Liver (tissue), 9 donors: ENCODE data around the gene GNE. TPM values are rescaled to one million over a fixed set of nuclear protein-coding genes. Genes with fewer than 3 reads are reported as not detected.

Experiments used
- DNase-seq: peaks from one replicate; pipeline ENCODE4 v3.0.0-alpha.2; 2017; ENCODE audit warnings: low spot score
- H3K27ac ChIP-seq, 2 donors: one replicate each; pipeline ENCODE4 v1.7.0; 2013; ENCODE audit warnings: inconsistent platforms in 2 of 2, low read length in 2 of 2, control low read depth in 1 of 2, low read depth in 1 of 2, mild to moderate bottlenecking in 1 of 2
- H3K27me3 ChIP-seq, 4 donors: one replicate each; pipeline versions ENCODE4 v1.6.1 to v1.7.0; 2013; ENCODE audit warnings: low read length in 3 of 4, inconsistent platforms in 1 of 4, mild to moderate bottlenecking in 1 of 4, moderate library complexity in 1 of 4; ENCODE audit not compliant: control insufficient read depth in 4 of 4, insufficient read depth in 4 of 4
- H3K36me3 ChIP-seq, 4 donors: one replicate each; pipeline versions ENCODE4 v1.6.1 to v1.7.0; 2013; ENCODE audit warnings: low read length in 3 of 4, mild to moderate bottlenecking in 3 of 4, low read depth in 1 of 4, moderate library complexity in 1 of 4; ENCODE audit not compliant: control insufficient read depth in 4 of 4, insufficient read depth in 3 of 4
- H3K4me1 ChIP-seq, 4 donors: one replicate each; pipeline versions ENCODE4 v1.6.1 to v1.7.0; 2013; ENCODE audit warnings: low read length in 3 of 4, mild to moderate bottlenecking in 3 of 4, moderate library complexity in 1 of 4; ENCODE audit not compliant: control insufficient read depth in 4 of 4, insufficient read depth in 4 of 4
- H3K4me3 ChIP-seq, 3 donors: one replicate each; pipeline versions ENCODE4 v1.6.1 to v1.7.0; 2013; ENCODE audit warnings: low read length in 3 of 3, control low read depth in 1 of 3, low read depth in 1 of 3, mild to moderate bottlenecking in 1 of 3
- H3K9ac ChIP-seq, 2 donors: one replicate each; pipeline ENCODE4 v1.7.0; 2013; ENCODE audit warnings: low read length in 2 of 2, mild to moderate bottlenecking in 2 of 2, moderate library complexity in 2 of 2, control low read depth in 1 of 2, low read depth in 1 of 2
- H3K9me3 ChIP-seq, 4 donors: one replicate each; pipeline versions ENCODE4 v1.6.1 to v1.7.0; 2013; ENCODE audit warnings: low read length in 3 of 4; ENCODE audit not compliant: control insufficient read depth in 4 of 4
- FOXA1 ChIP-seq: IDR thresholded peaks from 2 replicates; pipeline ENCODE4 v1.6.1; 2016; ENCODE audit warnings: antibody characterized with exemption
- FOXA2 ChIP-seq: IDR thresholded peaks from 2 replicates; pipeline ENCODE4 v1.6.1; 2016; ENCODE audit warnings: antibody characterized with exemption
- GABPA ChIP-seq, 2 donors: IDR thresholded peaks in 1 of 2; conservative IDR thresholded peaks in 1 of 2; 2 replicates each; pipeline ENCODE4 v1.6.1; 2016; ENCODE audit warnings: antibody characterized with exemption in 2 of 2, mild to moderate bottlenecking in 1 of 2, moderate library complexity in 1 of 2
- HNF4G ChIP-seq: IDR thresholded peaks from 2 replicates; pipeline ENCODE4 v1.6.1; 2016; ENCODE audit warnings: antibody characterized with exemption
- JUND ChIP-seq, 2 donors: IDR thresholded peaks; 2 replicates each; pipeline ENCODE4 v1.6.1; 2016; ENCODE audit warnings: antibody characterized with exemption in 2 of 2
- NR2F2 ChIP-seq: IDR thresholded peaks from 2 replicates; pipeline ENCODE4 v1.6.1; 2016; ENCODE audit warnings: antibody characterized with exemption
- RAD21 ChIP-seq, 2 donors: IDR thresholded peaks; 2 replicates each; pipeline ENCODE4 v1.6.1; 2016; ENCODE audit warnings: antibody characterized with exemption in 2 of 2, mild to moderate bottlenecking in 2 of 2
- RXRA ChIP-seq, 2 donors: IDR thresholded peaks; 2 replicates each; pipeline ENCODE4 v1.6.1; 2017 to 2018; ENCODE audit warnings: antibody characterized with exemption in 2 of 2, mild to moderate bottlenecking in 1 of 2
- SP1 ChIP-seq: IDR thresholded peaks from 2 replicates; pipeline ENCODE4 v1.6.1; 2018; ENCODE audit warnings: antibody characterized with exemption, mild to moderate bottlenecking
- TAF1 ChIP-seq: conservative IDR thresholded peaks from 2 replicates; pipeline ENCODE4 v1.6.1; 2016; ENCODE audit warnings: antibody characterized with exemption, mild to moderate bottlenecking
- YY1 ChIP-seq: IDR thresholded peaks from 2 replicates; pipeline ENCODE4 v1.6.1; 2016; ENCODE audit warnings: antibody characterized with exemption, mild to moderate bottlenecking
- WGBS: extraction: QIAGEN DNeasy Blood & Tissue Kit; methylation state at CpG from one replicate; pipeline ENCODE4 v1.1.7; 2013; 5-methylcytosine and 5-hydroxymethylcytosine counted together
- polyA plus RNA-seq, 2 donors: library from polyadenylated mRNA; stranded (reverse) in 1 of 2; unstranded in 1 of 2; fragments of 200-250 nt in 1 of 2; fragments of >200 nt in 1 of 2; fragmentation: Nextera tagmentation in 1 of 2; extraction: Ambion mirVana in 1 of 2; gene quantifications; one replicate each; pipeline versions ENCODE4 v1.2.1 to v1.2.3, GENCODE V29; 2013 to 2015
- total RNA-seq, 2 donors: library from RNA; depleted of rRNA; stranded (reverse); fragments of >200 nt; gene quantifications; one replicate each; pipeline ENCODE4 v1.2.3, GENCODE V29; 2014
- TF ChIP-seq, protein P1 (sequence below): fragments of 150-350 bp; IDR thresholded peaks from 2 replicates; pipeline ENCODE4 v1.5.1; 2017; ENCODE audit warnings: improper control_type of control experiment, low read depth, low read length; ENCODE audit not compliant: missing input control
- TF ChIP-seq, protein P2 (sequence below): IDR thresholded peaks from 2 replicates; pipeline ENCODE4 v1.6.1; 2016; ENCODE audit warnings: antibody characterized with exemption, mild to moderate bottlenecking
- TF ChIP-seq, protein P3 (sequence below): IDR thresholded peaks from 2 replicates; pipeline ENCODE4 v1.6.1; 2016; ENCODE audit warnings: antibody characterized with exemption
- TF ChIP-seq, protein P4 (sequence below): IDR thresholded peaks from 2 replicates; pipeline ENCODE4 v1.6.1; 2016; ENCODE audit warnings: antibody characterized with exemption
- TF ChIP-seq, protein P5 (sequence below): IDR thresholded peaks from 2 replicates; pipeline ENCODE4 v1.6.1; 2016; ENCODE audit warnings: antibody characterized with exemption
- donor health status: healthy.
- donor health status: healthy.
- donor health status: healthy.
- donor health status: healthy.
- donor health status: healthy.

The GNE gene
- total and polyA plus RNA-seq, 4 donors = 21.8 to 177 (median 38.1) TPM

DNA sequence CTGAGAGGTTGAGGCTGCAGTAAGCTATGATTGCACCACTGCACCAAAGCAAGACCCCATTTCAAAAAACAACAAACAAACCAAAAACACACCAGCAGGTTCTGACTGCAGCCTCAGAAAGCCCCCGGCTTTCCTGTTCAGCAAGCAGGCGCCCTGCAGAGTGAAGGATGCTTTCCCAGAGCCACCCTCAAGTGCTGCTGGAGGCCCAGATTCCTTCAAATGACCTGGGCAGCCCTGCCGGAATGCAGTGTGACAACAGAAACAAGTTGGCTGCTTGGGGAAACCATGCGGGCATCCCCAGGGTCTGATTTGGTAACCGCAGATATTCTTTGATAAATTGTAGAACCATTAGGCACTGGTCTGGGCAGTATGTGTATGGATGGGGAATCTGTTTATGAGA lies 35.7 kb upstream of the GNE start:
- 93% methylated on average over 5 of the region's 5 CpGs for WGBS
- Histone ChIP-seq H3K9ac (no peak overlapping the region), H3K27ac (no peak overlapping the region), H3K9me3 (no peaks in the 10 kb centered on the region), H3K4me3 (no peak overlapping the region), H3K4me1 (no peaks in the 10 kb centered on the region), H3K36me3 (no peaks in the 10 kb centered on the region), H3K27me3 (no peaks in the 10 kb centered on the region)
- TF ChIP-seq, protein P1, sequence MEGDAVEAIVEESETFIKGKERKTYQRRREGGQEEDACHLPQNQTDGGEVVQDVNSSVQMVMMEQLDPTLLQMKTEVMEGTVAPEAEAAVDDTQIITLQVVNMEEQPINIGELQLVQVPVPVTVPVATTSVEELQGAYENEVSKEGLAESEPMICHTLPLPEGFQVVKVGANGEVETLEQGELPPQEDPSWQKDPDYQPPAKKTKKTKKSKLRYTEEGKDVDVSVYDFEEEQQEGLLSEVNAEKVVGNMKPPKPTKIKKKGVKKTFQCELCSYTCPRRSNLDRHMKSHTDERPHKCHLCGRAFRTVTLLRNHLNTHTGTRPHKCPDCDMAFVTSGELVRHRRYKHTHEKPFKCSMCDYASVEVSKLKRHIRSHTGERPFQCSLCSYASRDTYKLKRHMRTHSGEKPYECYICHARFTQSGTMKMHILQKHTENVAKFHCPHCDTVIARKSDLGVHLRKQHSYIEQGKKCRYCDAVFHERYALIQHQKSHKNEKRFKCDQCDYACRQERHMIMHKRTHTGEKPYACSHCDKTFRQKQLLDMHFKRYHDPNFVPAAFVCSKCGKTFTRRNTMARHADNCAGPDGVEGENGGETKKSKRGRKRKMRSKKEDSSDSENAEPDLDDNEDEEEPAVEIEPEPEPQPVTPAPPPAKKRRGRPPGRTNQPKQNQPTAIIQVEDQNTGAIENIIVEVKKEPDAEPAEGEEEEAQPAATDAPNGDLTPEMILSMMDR = no peak
- TF ChIP-seq, protein P2, sequence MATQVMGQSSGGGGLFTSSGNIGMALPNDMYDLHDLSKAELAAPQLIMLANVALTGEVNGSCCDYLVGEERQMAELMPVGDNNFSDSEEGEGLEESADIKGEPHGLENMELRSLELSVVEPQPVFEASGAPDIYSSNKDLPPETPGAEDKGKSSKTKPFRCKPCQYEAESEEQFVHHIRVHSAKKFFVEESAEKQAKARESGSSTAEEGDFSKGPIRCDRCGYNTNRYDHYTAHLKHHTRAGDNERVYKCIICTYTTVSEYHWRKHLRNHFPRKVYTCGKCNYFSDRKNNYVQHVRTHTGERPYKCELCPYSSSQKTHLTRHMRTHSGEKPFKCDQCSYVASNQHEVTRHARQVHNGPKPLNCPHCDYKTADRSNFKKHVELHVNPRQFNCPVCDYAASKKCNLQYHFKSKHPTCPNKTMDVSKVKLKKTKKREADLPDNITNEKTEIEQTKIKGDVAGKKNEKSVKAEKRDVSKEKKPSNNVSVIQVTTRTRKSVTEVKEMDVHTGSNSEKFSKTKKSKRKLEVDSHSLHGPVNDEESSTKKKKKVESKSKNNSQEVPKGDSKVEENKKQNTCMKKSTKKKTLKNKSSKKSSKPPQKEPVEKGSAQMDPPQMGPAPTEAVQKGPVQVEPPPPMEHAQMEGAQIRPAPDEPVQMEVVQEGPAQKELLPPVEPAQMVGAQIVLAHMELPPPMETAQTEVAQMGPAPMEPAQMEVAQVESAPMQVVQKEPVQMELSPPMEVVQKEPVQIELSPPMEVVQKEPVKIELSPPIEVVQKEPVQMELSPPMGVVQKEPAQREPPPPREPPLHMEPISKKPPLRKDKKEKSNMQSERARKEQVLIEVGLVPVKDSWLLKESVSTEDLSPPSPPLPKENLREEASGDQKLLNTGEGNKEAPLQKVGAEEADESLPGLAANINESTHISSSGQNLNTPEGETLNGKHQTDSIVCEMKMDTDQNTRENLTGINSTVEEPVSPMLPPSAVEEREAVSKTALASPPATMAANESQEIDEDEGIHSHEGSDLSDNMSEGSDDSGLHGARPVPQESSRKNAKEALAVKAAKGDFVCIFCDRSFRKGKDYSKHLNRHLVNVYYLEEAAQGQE = no peak
- TF ChIP-seq FOXA1 = no peak
- no peak for TF ChIP-seq YY1
- TF ChIP-seq, protein P3, sequence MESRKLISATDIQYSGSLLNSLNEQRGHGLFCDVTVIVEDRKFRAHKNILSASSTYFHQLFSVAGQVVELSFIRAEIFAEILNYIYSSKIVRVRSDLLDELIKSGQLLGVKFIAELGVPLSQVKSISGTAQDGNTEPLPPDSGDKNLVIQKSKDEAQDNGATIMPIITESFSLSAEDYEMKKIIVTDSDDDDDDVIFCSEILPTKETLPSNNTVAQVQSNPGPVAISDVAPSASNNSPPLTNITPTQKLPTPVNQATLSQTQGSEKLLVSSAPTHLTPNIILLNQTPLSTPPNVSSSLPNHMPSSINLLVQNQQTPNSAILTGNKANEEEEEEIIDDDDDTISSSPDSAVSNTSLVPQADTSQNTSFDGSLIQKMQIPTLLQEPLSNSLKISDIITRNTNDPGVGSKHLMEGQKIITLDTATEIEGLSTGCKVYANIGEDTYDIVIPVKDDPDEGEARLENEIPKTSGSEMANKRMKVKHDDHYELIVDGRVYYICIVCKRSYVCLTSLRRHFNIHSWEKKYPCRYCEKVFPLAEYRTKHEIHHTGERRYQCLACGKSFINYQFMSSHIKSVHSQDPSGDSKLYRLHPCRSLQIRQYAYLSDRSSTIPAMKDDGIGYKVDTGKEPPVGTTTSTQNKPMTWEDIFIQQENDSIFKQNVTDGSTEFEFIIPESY = no peak
- no peak for TF ChIP-seq RXRA (IDR thresholded peaks at IDR 0.05)
- TF ChIP-seq FOXA2 = no peak
- TF ChIP-seq, protein P4, sequence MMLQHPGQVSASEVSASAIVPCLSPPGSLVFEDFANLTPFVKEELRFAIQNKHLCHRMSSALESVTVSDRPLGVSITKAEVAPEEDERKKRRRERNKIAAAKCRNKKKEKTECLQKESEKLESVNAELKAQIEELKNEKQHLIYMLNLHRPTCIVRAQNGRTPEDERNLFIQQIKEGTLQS = no peak
- TF ChIP-seq TAF1 = no peak
- no peak for TF ChIP-seq NR2F2
- TF ChIP-seq GABPA (IDR thresholded peaks at IDR 0.05 in 1 of 2, conservative IDR thresholded peaks at IDR 0.05 in 1 of 2) = no peak
- no peak for TF ChIP-seq JUND (IDR thresholded peaks at IDR 0.05)
- no peak for DNase-seq

DNA sequence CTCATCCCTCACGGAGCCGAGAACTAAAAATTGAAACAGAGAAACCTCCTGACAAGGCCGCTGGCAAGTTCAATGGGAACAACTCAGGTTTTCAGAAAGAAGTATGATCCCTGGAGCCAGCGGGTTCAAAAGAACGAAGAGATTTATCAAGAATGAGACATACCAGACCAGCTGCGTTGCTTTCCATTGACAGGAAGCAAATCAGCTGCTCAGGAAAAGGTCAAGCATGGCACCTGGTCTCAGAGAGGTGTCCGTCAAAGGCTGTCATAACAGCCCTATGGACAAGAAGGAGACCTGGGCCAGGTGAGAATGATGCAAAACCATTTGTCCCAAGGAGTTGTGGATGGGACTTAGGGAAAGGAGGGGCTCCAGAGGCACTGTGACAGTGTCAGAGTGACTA lies 34.9 kb upstream of the GNE start:
- no peaks in the 10 kb centered on the region for H3K27me3 ChIP-seq
- no peak overlapping the region for H3K27ac ChIP-seq
- no peaks in the 10 kb centered on the region for H3K9me3 ChIP-seq
- no peak for DNase-seq
- H3K4me3 ChIP-seq = no peak overlapping the region
- no peaks in the 10 kb centered on the region for H3K4me1 ChIP-seq
- no peaks in the 10 kb centered on the region for H3K36me3 ChIP-seq
- H3K9ac ChIP-seq = no peak overlapping the region
- WGBS = 92% methylated on average over 7 of the region's 7 CpGs
- TF ChIP-seq SP1 (no peak), JUND (IDR thresholded peaks at IDR 0.05) (no peak), RXRA (IDR thresholded peaks at IDR 0.05) (no peak), RAD21 (IDR thresholded peaks at IDR 0.05) (no peak), YY1 (no peak), NR2F2 (no peak), FOXA1 (no peak), GABPA (IDR thresholded peaks at IDR 0.05 in 1 of 2, conservative IDR thresholded peaks at IDR 0.05 in 1 of 2) (no peak), TAF1 (no peak), HNF4G (no peak)
- TF ChIP-seq, protein P3 = no peak
- TF ChIP-seq, protein P5, sequence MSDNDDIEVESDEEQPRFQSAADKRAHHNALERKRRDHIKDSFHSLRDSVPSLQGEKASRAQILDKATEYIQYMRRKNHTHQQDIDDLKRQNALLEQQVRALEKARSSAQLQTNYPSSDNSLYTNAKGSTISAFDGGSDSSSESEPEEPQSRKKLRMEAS = no peak
- TF ChIP-seq, protein P1 = no peak
